PC-9 (cell line): ENCODE results near the gene HMCES.

ENCODE experiments used
- CTCF ChIP-seq: fragments of 200-600 bp; sonication (generic); conservative IDR thresholded peaks from 2 replicates; pipeline ENCODE4 v1.6.1; 2017; ENCODE audit warnings: mixed run types, antibody characterized with exemption, mild to moderate bottlenecking, moderate library complexity
- EZH2 ChIP-seq: fragments of 200-600 bp; sonication (generic); IDR thresholded peaks from 2 replicates; pipeline ENCODE4 v1.8.0; 2017; ENCODE audit warnings: antibody characterized with exemption, low read depth

- TF ChIP-seq CTCF, result no peak
- TF ChIP-seq EZH2, result no peak
Measured at GRCh38 chr3:129289201-129289921, 10.7 kb downstream of the HMCES start.
